ENCODE measurements around the gene AQP11.
A peak's percentile ranks its signal among the peaks of the same experiment; 100 is the strongest.
"Not testable (repeated sequence)": the region's sequence is repeated elsewhere in the genome, so short reads cannot be mapped to it uniquely, and the experiment has no call there.

The AQP11 gene

GRCh38 chr11:77619576-77620198 lies 29.9 kb downstream of the AQP11 start:
- Histone ChIP-seq H3K36me3 (peaks cover 55% of the 10 kb centered on the region), H3K4me1 (ENCODE audit: control insufficient read depth in 1 of 2, insufficient read depth in 1 of 2, low read depth in 1 of 2, low read length in 1 of 2) (no peaks in the 10 kb centered on the region), H3K4me3 (ENCODE audit: low read depth in 1 of 2, low read length in 1 of 2) (no peak overlapping the region), H3K27me3 (no peaks in the 10 kb centered on the region), H3K9me3 (no peaks in the 10 kb centered on the region), H3K27ac (no peak overlapping the region)
- TF ChIP-seq CTCF (IDR thresholded peaks at IDR 0.05), result peak; percentile 41

- Histone ChIP-seq H3K9me3 (no peaks in the 10 kb centered on the region), H3K36me3 (peaks cover 4% of the 10 kb centered on the region), H3K4me3 (ENCODE audit: low read depth in 1 of 2, low read length in 1 of 2) (no peak overlapping the region), H3K27me3 (no peaks in the 10 kb centered on the region), H3K27ac (no peak overlapping the region), H3K4me1 (ENCODE audit: control insufficient read depth in 1 of 2, insufficient read depth in 1 of 2, low read depth in 1 of 2, low read length in 1 of 2) (peaks cover 11 to 17% of the 10 kb centered on the region in 2 experiments)
- TF ChIP-seq CTCF (IDR thresholded peaks at IDR 0.05), result no peak
Observed at GRCh38 chr11:77630157-77630710, 40.5 kb downstream of the AQP11 start.

GRCh38 chr11:77633926-77634325 lies 44.2 kb downstream of the AQP11 start:
- peaks cover 27 to 33% of the 10 kb centered on the region in 2 experiments for H3K4me1 ChIP-seq (ENCODE audit: control insufficient read depth in 1 of 2, insufficient read depth in 1 of 2, low read depth in 1 of 2, low read length in 1 of 2)
- peak overlapping the region; percentile 53 for H3K27ac ChIP-seq
- H3K9me3 ChIP-seq; H3K4me3 ChIP-seq (ENCODE audit: low read depth in 1 of 2, low read length in 1 of 2); H3K27me3 ChIP-seq; H3K36me3 ChIP-seq: not testable (repeated sequence)

- H3K4me3 ChIP-seq (ENCODE audit: low read depth in 1 of 2, low read length in 1 of 2), result peak overlapping the region; percentile 61 to 69
- H3K4me1 ChIP-seq (ENCODE audit: control insufficient read depth in 1 of 2, insufficient read depth in 1 of 2, low read depth in 1 of 2, low read length in 1 of 2), result peaks cover 27 to 33% of the 10 kb centered on the region in 2 experiments
- no peak for TF ChIP-seq CTCF (IDR thresholded peaks at IDR 0.05)
- peaks cover 9% of the 10 kb centered on the region for H3K27me3 ChIP-seq
- H3K36me3 ChIP-seq, result no peaks in the 10 kb centered on the region
- H3K27ac ChIP-seq, result no peak overlapping the region
- no peaks in the 10 kb centered on the region for H3K9me3 ChIP-seq
Observed at GRCh38 chr11:77636731-77637344, 47.1 kb downstream of the AQP11 start.

- Histone ChIP-seq H3K27ac (peak within 1 kb of the TSS; percentile 77), H3K9me3 (no peaks in the 10 kb centered on the region), H3K4me3 (ENCODE audit: low read depth in 1 of 2, low read length in 1 of 2) (peak within 1 kb of the TSS; percentile 61 to 69), H3K4me1 (ENCODE audit: control insufficient read depth in 1 of 2, insufficient read depth in 1 of 2, low read depth in 1 of 2, low read length in 1 of 2) (peaks cover 27 to 33% of the 10 kb centered on the region in 2 experiments), H3K27me3 (peaks cover 9% of the 10 kb centered on the region), H3K36me3 (no peaks in the 10 kb centered on the region)
- no peak for TF ChIP-seq CTCF (IDR thresholded peaks at IDR 0.05)
Observed at GRCh38 chr11:77637345-77638165, 47.8 kb downstream of the AQP11 start, which contains the start of gene CLNS1A. Gene CLNS1A (minus strand): TSS chr11:77637794. CDS start chr11:77637714, 80 bp downstream.
